Common myeloid progenitor, CD34-positive (primary cell): ENCODE results near the gene PCNT.

Experiments
- CTCF ChIA-PET: fragments of 350-600 bp; sonication (Branson Sonifier 250); formaldehyde crosslinking; loops from one replicate; lab custom pipeline; 2021; ENCODE audit warnings: antibody characterized with exemption; lab: Charles Lee
- POLR2A ChIA-PET: fragments of 350-600 bp; sonication (Branson Sonifier 250); formaldehyde crosslinking; loops from one replicate; lab custom pipeline; 2021; ENCODE audit warnings: antibody characterized with exemption; lab: Charles Lee
- DNase-seq, 3 donors: peaks; one replicate each; pipeline versions ENCODE4 v3.0.0 to v3.0.0-alpha.2; 2013
- H3K27ac ChIP-seq, 2 experiments: 1 replicate in 1 of 2; 2 replicates in 1 of 2; pipeline ENCODE4 v1.7.0; 2013; ENCODE audit warnings: inconsistent platforms in 2 of 2, low read length in 2 of 2, mild to moderate bottlenecking in 2 of 2, low read depth in 1 of 2, moderate library complexity in 1 of 2; ENCODE audit not compliant: severe bottlenecking in 2 of 2, insufficient read depth in 1 of 2, poor library complexity in 1 of 2
- H3K27me3 ChIP-seq, 5 experiments: replicated peaks in 2 of 5; 1 replicate in 3 of 5; 2 replicates in 2 of 5; pipeline versions ENCODE4 v1.6.1 to v1.7.0; 2013; ENCODE audit warnings: low read length in 4 of 5, mild to moderate bottlenecking in 2 of 5, moderate library complexity in 2 of 5, inconsistent platforms in 1 of 5; ENCODE audit not compliant: insufficient read depth in 5 of 5, control insufficient read depth in 4 of 5
- H3K36me3 ChIP-seq, 4 experiments: 1 replicate in 2 of 4; 2 replicates in 2 of 4; pipeline versions ENCODE4 v1.6.1 to v1.7.0; 2013; ENCODE audit warnings: low read length in 3 of 4, control low read depth in 1 of 4, mild to moderate bottlenecking in 1 of 4; ENCODE audit not compliant: control insufficient read depth in 4 of 4, insufficient read depth in 4 of 4
- H3K4me1 ChIP-seq, 4 experiments: 1 replicate in 3 of 4; 2 replicates in 1 of 4; pipeline versions ENCODE4 v1.6.1 to v1.7.1; 2013; ENCODE audit warnings: low read length in 3 of 4, mild to moderate bottlenecking in 3 of 4, control low read depth in 1 of 4, inconsistent platforms in 1 of 4, moderate library complexity in 1 of 4; ENCODE audit not compliant: control insufficient read depth in 4 of 4, insufficient read depth in 4 of 4; ENCODE audit errors: control extremely low read depth in 1 of 4
- H3K4me3 ChIP-seq, 7 experiments: 1 replicate in 4 of 7; 2 replicates in 3 of 7; pipeline versions ENCODE4 v1.5.1 to v1.7.0; 2013; ENCODE audit warnings: mild to moderate bottlenecking in 7 of 7, low read length in 6 of 7, moderate library complexity in 6 of 7, inconsistent platforms in 2 of 7, low read depth in 2 of 7, control low read depth in 1 of 7; ENCODE audit not compliant: insufficient read depth in 4 of 7, control insufficient read depth in 1 of 7; ENCODE audit errors: extremely low read depth in 1 of 7
- H3K9me3 ChIP-seq, 5 experiments: 1 replicate in 4 of 5; 2 replicates in 1 of 5; pipeline versions ENCODE4 v1.6.1 to v1.7.1; 2013; ENCODE audit warnings: low read length in 4 of 5, mild to moderate bottlenecking in 2 of 5, inconsistent platforms in 1 of 5, low read depth in 1 of 5, moderate library complexity in 1 of 5; ENCODE audit not compliant: control insufficient read depth in 4 of 5, insufficient read depth in 2 of 5; ENCODE audit errors: control extremely low read depth in 1 of 5
- WGBS: methylation state at CpG from one replicate; pipeline ENCODE4 v1.1.5; 2013; ENCODE audit not compliant: insufficient coverage; 5-methylcytosine and 5-hydroxymethylcytosine counted together

The PCNT gene

DNA sequence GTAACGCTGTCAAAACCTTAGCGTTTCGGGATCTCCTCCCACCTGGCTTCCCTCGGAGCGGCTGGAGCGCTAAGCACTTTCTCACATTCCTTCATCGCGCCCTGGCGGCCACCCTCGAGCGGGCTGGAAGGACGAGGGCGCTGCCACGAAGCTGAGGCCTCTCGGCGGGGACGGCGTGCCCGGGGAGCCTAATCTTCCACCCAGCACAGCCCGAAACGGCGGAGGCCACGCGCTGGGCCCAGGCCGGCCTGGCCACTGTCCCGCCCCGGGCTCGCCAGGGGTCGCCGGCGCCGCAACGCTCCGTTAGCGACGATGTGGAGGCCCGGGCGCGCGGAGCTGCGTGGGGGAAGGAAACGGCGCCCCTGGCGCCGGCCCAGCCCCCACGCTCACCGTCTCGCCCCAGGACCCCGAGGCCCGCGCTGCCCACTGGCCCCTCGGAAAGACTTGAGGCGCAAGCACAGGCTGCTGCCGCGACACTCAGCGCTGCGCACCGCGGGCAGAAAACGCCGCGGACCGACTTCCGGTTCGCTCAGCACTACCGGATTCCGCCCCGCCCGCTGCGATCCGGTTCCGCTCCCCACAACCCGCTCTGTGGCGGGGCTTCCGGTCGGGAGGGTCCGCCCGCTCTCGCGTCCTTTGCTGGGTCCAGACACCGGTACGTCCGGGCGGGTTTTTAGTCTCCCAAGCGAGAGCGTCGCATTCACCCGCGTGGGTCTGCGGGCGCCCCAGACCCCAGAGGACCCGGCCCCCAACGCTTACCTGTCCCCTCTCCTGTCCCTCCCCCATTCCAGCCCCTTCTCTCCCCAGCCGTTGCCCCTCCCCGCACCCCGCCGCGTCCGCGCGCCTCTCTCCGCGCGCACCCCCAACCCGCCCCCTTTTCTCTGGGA lies 38.0 kb upstream of the PCNT start, which contains the start of gene YBEY:
TSS of gene YBEY (plus strand) at position 582 of the 887 bp plus-strand sequence. CDS start 572 bp downstream, outside the sequence.
- H3K27me3 ChIP-seq = no peaks in the 10 kb centered on the region
- WGBS = 0% methylated on average over 103 of the region's 105 CpGs
- H3K27ac ChIP-seq = peak within 1 kb of the TSS; percentile 74 to 81
- no peaks in the 10 kb centered on the region for H3K9me3 ChIP-seq
- DNase-seq = peak; percentile 79 to 83 (median 83)
- CTCF ChIA-PET = interaction anchor here (1.0 to 2.2 kb wide), 8 partner anchors 9 to 315 kb away, joined by 3 to 6 read pairs (median 4); no protein-coding TSS in a partner anchor
- peaks cover 2 to 27% (median 19%) of the 10 kb centered on the region in 4 experiments for H3K36me3 ChIP-seq
- H3K4me1 ChIP-seq = peaks cover 13 to 35% (median 32%) of the 10 kb centered on the region in 4 experiments
- peak within 1 kb of the TSS; percentile 76 to 90 (median 86) for H3K4me3 ChIP-seq
- POLR2A ChIA-PET = interaction anchor here (1.1 kb wide), 1 partner anchor 34 kb away, joined by 4 read pairs; no protein-coding TSS in a partner anchor

DNA sequence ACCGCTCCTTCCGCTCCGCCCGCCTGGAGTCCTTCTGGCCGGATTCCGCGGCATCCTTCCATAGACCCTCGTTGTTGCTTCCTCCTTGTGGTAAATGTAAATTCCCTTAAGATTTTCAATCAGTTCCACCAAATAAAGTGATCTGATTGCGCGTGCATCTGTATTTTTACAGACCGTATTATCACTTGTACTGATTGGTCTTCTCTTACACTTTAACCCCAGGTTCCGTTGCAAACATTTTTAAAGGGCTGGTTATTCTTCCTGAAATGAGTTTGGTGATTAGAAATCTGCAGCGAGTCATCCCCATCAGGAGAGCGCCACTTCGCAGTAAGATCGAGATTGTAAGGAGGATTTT lies 37.3 kb upstream of the PCNT start:
- POLR2A ChIA-PET = no interaction called here
- peak in 1 of 3 donors; percentile 81 for DNase-seq

DNA sequence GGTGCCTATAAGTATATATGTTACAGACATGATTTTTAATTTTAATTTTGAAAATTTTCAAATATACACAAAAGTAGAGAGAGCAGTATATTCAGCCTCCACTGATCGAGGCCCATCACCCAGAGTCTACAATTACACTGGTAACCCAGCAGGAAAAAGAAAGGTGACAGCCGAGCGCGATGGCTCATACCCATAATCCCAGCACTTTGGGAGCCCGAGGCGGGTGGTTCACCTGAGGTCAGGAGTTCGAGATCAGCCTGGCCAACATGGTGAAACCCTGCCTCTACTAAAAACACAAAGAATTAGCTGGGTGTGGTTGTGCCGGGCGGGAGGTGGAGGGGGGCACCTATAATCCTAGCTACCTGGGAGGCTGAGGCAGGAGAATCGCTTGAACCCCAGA lies 36.4 kb upstream of the PCNT start:
- no peak for DNase-seq
- Histone ChIP-seq H3K4me3 (peak overlapping the region in 2 of 7 experiments; percentile 84 to 87), H3K27me3 (no peaks in the 10 kb centered on the region), H3K9me3 (peaks cover 0 to 10% (median 3%) of the 10 kb centered on the region in 5 experiments), H3K27ac (no peak overlapping the region), H3K4me1 (peaks cover 13 to 38% (median 32%) of the 10 kb centered on the region in 4 experiments), H3K36me3 (peaks cover 7 to 27% (median 17%) of the 10 kb centered on the region in 4 experiments)
- CTCF ChIA-PET = no interaction called here
- POLR2A ChIA-PET = no interaction called here
- 100% methylated on average over 6 of the region's 10 CpGs for WGBS

More for the DNA sequence above, 37.3 kb upstream of the PCNT start:
- H3K27ac ChIP-seq = peak overlapping the region; percentile 74 to 81
- CTCF ChIA-PET = no interaction called here
- WGBS = 0% methylated on average over 10 of the region's 16 CpGs
- no peaks in the 10 kb centered on the region for H3K27me3 ChIP-seq
- H3K36me3 ChIP-seq = peaks cover 5 to 26% (median 17%) of the 10 kb centered on the region in 4 experiments
- H3K4me3 ChIP-seq = peak overlapping the region; percentile 76 to 90 (median 86)
- peaks cover 13 to 38% (median 34%) of the 10 kb centered on the region in 4 experiments for H3K4me1 ChIP-seq
- peaks cover 0 to 1% (median 0%) of the 10 kb centered on the region in 5 experiments for H3K9me3 ChIP-seq

DNA sequence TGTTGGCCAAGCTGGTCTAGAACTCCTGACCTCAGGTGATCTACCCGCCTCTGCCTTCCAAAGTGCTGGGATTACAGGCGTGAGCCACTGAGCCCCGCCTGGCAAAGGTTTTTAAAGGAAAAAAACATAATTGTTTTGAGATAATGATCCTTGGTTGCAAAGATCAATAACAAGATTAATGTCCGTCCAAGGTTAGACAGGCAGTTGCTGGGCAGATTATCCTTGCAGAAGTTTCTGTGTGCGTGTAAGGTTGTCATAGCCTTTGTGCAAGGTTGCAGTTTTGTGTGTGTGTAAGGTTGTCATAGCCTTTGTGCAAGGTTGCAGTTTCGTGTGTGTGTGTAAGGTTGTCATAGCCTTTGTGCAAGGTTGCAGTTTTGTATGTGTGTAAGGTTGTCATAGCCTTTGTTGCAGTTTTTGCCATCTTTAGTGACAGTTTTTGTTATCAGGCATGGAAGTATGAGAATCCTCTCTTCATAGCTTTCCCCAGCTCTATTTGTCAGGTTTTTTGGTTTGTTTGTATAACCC lies 34.2 kb upstream of the PCNT start:
- POLR2A ChIA-PET = no interaction called here
- DNase-seq = peak in 1 of 3 donors; percentile 10

DNA sequence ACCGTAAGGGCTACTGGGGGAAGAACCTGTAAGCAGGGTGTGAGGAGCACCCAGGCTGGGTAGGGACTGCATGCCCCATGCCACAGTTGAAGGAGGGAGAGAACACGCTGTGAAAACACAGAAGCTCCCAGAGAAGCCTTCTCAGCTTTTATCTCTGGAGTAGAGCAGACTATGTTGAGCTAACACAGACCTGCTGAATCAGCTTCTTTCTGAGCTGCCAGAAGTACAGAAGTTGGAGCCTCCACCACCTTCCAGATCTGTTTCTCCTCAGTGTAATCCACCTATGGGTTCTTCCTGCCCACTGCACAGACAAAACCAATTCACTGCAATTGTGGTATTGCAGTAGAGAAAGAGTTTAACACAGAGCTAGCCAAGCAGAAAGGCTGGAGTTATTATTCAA lies 32.4 kb upstream of the PCNT start:
- H3K27ac ChIP-seq = no peak overlapping the region
- peaks cover 4 to 10% (median 8%) of the 10 kb centered on the region in 4 experiments for H3K36me3 ChIP-seq
- DNase-seq = peak in 1 of 3 donors; percentile 18
- no peak overlapping the region for H3K4me3 ChIP-seq
- CTCF ChIA-PET = interaction anchor here (1.2 kb wide), 1 partner anchor 9 kb away, joined by 5 read pairs; no protein-coding TSS in a partner anchor
- POLR2A ChIA-PET = no interaction called here
- WGBS = 93% methylated on average over 2 of the region's 2 CpGs
- H3K4me1 ChIP-seq = peaks cover 1 to 29% (median 20%) of the 10 kb centered on the region in 4 experiments
- H3K27me3 ChIP-seq = no peaks in the 10 kb centered on the region
- peaks cover 0 to 10% (median 3%) of the 10 kb centered on the region in 5 experiments for H3K9me3 ChIP-seq

More for the DNA sequence above, 34.2 kb upstream of the PCNT start:
- H3K9me3 ChIP-seq = peaks cover 0 to 10% (median 3%) of the 10 kb centered on the region in 5 experiments
- H3K27me3 ChIP-seq = no peaks in the 10 kb centered on the region
- H3K4me3 ChIP-seq = no peak overlapping the region
- 84% methylated on average over 5 of the region's 6 CpGs for WGBS
- CTCF ChIA-PET = interaction anchor here (0.6 to 1.5 kb wide), 2 partner anchors 21 to 148 kb away, joined by 3 to 5 read pairs; no protein-coding TSS in a partner anchor
- H3K4me1 ChIP-seq = peaks cover 8 to 23% (median 18%) of the 10 kb centered on the region in 4 experiments
- no peak overlapping the region for H3K27ac ChIP-seq
- peaks cover 4 to 10% (median 8%) of the 10 kb centered on the region in 4 experiments for H3K36me3 ChIP-seq

DNA sequence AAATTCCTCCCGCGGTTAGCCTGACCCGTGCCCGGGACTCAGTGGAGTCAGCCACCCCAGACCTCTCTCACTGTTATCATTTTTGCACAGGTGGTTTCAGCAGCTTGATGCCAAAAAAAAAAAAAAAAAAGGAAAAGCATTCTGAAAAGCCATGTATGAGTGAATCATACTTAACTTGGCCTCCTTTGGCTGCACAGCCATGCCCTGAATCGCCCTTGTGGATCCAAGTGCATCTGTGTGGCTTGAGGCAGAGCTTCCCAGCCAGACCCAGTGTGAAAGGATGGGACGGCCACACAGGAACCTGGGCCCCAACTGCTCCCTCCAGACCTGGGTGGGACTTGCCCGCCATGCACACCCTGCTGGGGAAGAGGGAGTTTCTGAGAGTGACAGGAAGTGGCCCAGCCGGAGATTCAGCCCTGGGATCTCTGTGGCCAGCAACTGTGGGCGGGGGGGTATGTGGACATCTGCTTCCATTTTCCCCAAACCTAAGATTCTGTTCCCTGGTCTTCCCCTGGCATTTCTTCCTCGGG lies 29.2 kb upstream of the PCNT start:
- H3K27ac ChIP-seq = peak overlapping the region in 1 of 2 experiments; percentile 59
- H3K4me1 ChIP-seq = peaks cover 0 to 35% (median 23%) of the 10 kb centered on the region in 4 experiments
- CTCF ChIA-PET = interaction anchor here (1.8 kb wide), 1 partner anchor 9 kb away, joined by 4 read pairs; the partner anchor contains the start of genes MCM3AP and YBEY
- peak; percentile 42 to 60 (median 51) for DNase-seq
- peaks cover 0 to 10% (median 3%) of the 10 kb centered on the region in 5 experiments for H3K9me3 ChIP-seq
- peaks cover 4 to 17% (median 12%) of the 10 kb centered on the region in 4 experiments for H3K36me3 ChIP-seq
- 52% methylated on average over 4 of the region's 10 CpGs for WGBS
- no peak overlapping the region for H3K4me3 ChIP-seq
- no peaks in the 10 kb centered on the region for H3K27me3 ChIP-seq
- POLR2A ChIA-PET = interaction anchor here (0.6 kb wide), 1 partner anchor 32 kb away, joined by 4 read pairs; no protein-coding TSS in a partner anchor
